Middle frontal gyrus (tissue), 1 donor: ENCODE measurements around the gene BTRC.
A peak's percentile ranks its signal among the peaks of the same experiment; 100 is the strongest.
"Not testable (repeated sequence)": the region's sequence is repeated elsewhere in the genome, so short reads cannot be mapped to it uniquely, and the experiment has no call there.

Source experiments
- DNase-seq: peaks from one replicate; pipeline ENCODE4 v3.0.0-alpha.2; 2015; ENCODE audit warnings: low spot score; ENCODE audit errors: extremely low spot score

The BTRC gene

GRCh38 chr10:101578803-101579515, 225.0 kb downstream of the BTRC start:
- no peak for DNase-seq

- DNase-seq: no peak
Observed at GRCh38 chr10:101579516-101579870, 225.5 kb downstream of the BTRC start.

GRCh38 chr10:101580486-101581399, 226.8 kb downstream of the BTRC start:
- no peak for DNase-seq

- DNase-seq: no peak
Observed at GRCh38 chr10:101585841-101586240, 231.9 kb downstream of the BTRC start.

GRCh38 chr10:101587725-101588653, 234.0 kb downstream of the BTRC start, which contains the start of the genes DPCD and POLL:
DPCD (plus strand) TSS chr10:101588321; CDS start chr10:101588337, 16 bp downstream.
POLL (minus strand) TSS chr10:101588257; CDS start chr10:101587360, 897 bp downstream.
- DNase-seq: peak; percentile 95

GRCh38 chr10:101588879-101589278, 234.9 kb downstream of the BTRC start:
- no peak for DNase-seq

- DNase-seq: not testable (repeated sequence)
Observed at GRCh38 chr10:101593331-101593730, 239.4 kb downstream of the BTRC start.

- no peak for DNase-seq
Observed at GRCh38 chr10:101595591-101596433, 241.8 kb downstream of the BTRC start.

- DNase-seq: no peak
Observed at GRCh38 chr10:101597091-101597900, 243.3 kb downstream of the BTRC start.

GRCh38 chr10:101601541-101601940, 247.6 kb downstream of the BTRC start:
- no peak for DNase-seq

GRCh38 chr10:101602761-101603398, 248.9 kb downstream of the BTRC start:
- DNase-seq: peak; percentile 62
